NCI-H146 treated with DMSO at 0.1 percent for 48 hours (cell line): ENCODE data around the gene CTNNA3.
"Not testable (repeated sequence)": the region's sequence is repeated elsewhere in the genome, so short reads cannot be mapped to it uniquely, and the experiment has no call there.

Source experiments
- DNase-seq: peaks from one replicate; lab custom pipeline; 2025; ENCODE audit not compliant: unreplicated experiment; lab: John Stamatoyannopoulos, UW

Gene CTNNA3

DNA sequence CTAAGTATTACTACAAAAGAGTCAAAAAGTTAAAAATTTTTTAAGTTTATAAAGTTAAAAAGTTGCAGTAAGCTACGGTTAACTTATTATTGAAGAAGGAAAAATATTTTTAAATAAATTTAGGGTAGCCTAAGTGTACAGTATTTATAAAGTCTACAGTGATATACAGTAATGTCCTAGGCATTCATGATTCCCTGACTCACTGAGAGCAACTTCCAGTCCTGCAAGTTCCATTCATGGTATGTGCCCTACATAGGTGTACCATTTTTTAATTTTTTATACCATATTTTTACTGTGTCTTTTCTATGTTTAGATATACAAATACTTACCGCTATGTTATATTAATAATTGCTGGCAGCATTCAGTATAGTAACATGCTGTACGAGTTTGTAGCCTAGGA lies 92.3 kb downstream of the CTNNA3 start:
- no peak for DNase-seq

DNA sequence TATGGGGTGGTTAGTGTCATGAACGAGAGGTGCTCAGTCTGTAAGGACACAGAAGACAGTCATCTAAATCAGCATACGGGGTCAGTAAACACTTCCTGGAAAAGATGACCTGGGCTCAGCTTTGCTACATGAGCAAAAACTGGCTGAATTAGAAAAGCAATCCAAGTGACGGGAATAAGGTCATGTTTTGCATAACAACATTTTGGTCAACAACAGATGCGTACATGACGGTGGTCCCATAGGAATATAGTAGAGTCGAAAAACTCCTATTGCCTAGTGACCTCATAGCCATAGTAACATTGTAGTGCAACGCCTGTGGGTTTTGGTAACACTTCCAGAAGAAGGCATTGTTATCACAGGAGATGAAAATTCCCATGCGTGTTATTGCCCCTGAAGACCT lies 92.9 kb downstream of the CTNNA3 start:
- no peak for DNase-seq

DNA sequence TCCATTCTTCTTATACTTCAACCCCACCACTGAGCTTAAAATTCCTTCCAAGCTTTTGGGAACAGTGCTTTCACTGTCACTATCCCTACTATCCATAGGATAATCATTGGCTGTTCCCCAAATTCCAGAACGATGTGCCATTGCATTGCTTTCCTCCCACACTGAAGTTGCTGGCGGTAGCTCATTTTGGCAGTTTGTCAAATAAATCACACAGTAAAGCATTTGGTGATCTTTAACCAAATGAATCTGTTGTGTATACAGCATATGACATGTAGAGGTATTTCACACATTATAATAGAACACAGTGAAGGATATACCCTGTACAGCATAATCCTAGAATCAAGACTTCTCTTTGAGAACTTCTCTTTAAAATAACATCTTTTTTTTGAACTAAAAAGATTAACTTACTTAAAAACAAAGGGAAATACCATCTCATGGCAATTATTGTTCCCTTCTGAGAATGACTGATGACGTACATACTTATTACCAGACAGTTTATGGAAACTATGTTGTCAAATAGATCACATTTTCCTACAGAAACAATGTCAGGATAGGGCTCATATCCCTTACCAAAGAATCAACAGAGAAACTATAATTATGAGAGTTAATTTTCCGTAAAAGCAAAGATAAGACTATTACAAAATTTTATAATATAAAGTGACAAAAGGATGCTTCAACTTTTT lies 93.6 kb downstream of the CTNNA3 start:
- no peak for DNase-seq

DNA sequence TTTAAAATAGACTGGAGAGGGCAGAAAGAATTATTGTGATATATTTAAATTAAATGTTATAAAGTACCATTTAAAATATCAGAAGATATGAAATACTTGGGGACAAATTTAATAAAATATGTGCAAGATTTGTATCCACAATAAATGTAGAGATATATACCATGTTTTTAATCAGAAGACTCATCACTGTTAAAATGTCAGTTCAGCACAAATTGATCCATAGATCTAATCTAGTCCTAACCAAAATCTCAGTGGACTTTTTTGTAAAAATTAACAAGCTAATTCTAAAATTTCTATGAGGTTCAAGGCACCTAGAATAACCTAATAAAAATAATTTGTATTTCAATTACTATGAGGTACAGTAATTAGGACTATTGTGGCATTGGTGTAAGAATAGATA lies 96.4 kb downstream of the CTNNA3 start:
- no peak for DNase-seq

- DNase-seq = no peak
These were observed 99.4 kb downstream of the CTNNA3 start for GRCh38 chr10:67596641-67597040.

DNA sequence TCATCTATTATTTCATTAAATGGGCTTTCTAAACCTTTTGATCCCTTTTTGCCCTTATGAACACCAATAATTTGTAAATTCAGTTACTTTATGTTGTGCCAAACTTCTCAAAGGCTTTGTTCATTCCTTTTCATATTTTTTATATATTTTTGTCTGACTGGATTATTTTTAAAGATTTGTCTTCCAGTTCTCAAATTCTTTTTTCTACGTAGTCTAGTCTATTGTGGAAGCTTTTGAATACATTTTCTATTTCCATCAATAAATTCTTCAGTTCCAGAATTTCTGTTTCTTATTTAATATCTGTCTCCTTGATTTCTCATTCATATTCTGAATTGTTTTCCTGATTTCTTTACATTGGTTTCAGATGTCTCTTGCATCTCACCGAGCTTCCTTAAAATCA lies 108.2 kb downstream of the CTNNA3 start:
- no peak for DNase-seq

GRCh38 chr10:67575532-67575931 lies 120.5 kb downstream of the CTNNA3 start:
- DNase-seq = no peak

- DNase-seq = no peak
These were observed 122.5 kb downstream of the CTNNA3 start for GRCh38 chr10:67573484-67573883.

DNA sequence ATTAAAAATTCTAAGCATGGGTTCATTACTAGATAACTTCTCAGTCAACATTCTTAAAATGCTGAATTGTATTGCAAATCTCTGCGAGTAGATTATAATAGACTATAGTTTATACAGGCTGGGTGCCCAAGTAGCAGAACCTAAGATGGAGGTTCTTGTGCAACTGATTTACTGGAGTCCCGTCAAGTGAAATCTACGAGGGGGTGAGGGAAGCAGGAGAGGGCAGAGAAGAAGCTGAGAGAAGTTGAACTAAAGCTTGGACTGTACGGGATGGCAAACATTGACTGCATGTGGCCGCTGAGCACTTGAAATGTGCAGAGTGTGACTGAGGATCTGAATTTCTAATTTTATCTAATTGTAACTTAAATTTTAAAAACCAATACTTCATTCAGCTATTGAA lies 124.5 kb downstream of the CTNNA3 start:
- no peak for DNase-seq

GRCh38 chr10:67558311-67558710 lies 137.7 kb downstream of the CTNNA3 start:
- not testable (repeated sequence) for DNase-seq

DNA sequence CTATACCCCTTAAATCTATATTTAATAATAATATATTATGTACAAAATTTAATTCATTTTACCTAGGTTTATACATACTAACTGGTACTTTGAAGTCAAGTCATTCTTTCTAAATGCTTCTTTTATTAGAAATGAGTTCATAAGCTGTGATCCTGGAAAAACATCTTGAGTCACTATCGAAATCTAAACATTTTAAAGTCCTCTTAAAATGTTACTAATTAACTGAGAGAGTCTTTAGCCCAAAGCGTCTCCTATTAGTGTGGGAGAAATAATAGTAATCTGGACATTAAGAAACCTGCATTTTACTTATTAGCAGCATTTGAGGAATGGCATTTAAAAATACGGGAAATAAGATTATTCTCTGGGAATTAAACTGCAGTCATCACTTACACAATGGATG lies 142.7 kb downstream of the CTNNA3 start:
- no peak for DNase-seq

DNA sequence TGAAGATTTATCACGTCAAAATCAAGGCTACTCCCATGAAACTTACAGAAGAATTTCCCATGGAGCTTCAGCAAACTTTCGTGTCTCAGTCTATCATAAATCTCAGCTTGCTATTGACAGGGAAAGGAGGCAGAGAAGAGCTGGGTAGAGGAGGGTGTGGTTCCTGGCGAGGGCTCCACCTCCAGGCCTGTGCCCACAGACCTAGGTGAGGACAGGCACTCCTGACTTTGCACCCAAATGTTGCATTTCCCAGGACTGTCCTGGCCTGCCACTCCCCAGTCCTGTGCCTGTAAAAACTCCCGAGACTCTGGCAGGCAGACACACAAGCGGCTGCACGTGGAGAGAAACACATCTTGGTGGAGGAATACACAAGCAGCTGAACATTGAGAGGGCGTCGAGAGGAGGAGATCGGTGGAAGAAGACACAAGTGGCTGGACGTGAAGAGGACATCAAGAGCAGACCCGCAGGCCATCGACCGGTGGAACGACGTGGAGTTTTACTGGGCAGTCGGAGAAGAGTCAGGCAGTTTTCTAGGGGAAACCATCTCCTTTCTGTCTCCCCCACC lies 145.1 kb downstream of the CTNNA3 start:
- DNase-seq = no peak

DNA sequence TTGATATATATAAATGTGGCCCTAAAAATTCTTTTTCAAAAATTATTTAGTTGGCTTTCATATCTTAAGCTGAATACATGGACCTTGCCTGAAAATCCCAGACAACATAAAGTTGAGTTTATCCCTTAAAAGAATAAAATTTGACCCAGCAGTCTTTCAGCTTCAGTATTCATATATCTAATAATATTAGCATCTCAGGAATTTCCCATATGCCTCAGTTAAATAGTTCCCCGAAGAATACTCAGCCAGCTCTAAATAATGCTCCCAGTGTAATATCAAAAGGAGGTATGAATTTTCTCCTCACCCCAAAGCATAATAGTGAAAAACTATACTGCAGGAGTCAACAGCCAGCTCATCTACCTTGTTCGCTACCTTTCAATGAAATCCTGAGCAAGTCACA lies 145.9 kb downstream of the CTNNA3 start:
- no peak for DNase-seq

DNA sequence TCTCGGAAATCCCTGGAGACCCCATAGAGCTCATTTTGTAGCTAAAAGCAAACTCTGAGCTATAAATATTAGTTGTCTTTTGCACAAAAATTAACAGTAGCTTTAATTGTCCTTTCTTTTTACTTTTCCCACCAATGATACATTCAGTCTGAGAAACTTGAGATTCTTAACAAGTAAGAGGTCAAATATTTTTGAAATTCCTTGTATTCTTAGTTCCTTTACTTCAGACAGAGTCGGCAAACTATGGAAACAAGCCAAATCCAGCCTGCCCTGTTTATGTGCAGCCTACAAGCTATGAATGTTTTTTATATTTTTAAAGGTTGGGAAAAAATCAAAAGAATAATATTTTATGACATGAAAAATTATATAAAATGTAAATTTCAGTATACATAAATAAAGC lies 146.6 kb downstream of the CTNNA3 start:
- no peak for DNase-seq

- DNase-seq = no peak
These were observed 154.6 kb downstream of the CTNNA3 start for GRCh38 chr10:67541411-67541810.

GRCh38 chr10:67539312-67539711 lies 156.7 kb downstream of the CTNNA3 start:
- no peak for DNase-seq

DNA sequence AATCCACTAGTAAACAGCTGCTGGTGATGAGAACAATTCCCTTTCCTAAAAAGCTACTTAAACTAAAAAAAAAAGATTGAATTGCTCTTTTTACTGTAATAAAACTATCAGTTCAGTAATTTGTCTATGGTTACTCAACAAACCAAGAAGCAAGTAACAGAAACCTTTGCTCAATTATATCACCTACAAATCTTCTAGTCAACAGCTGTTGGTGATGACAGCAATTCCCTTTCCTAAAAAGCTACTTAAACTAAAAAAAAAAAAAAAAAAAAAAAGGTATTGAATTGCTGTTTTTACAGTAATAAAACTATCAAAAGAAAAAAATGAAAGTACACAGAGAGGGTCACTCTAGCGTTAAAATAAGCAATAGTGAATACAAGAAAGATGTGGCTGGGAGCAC lies 158.1 kb downstream of the CTNNA3 start:
- no peak for DNase-seq

DNA sequence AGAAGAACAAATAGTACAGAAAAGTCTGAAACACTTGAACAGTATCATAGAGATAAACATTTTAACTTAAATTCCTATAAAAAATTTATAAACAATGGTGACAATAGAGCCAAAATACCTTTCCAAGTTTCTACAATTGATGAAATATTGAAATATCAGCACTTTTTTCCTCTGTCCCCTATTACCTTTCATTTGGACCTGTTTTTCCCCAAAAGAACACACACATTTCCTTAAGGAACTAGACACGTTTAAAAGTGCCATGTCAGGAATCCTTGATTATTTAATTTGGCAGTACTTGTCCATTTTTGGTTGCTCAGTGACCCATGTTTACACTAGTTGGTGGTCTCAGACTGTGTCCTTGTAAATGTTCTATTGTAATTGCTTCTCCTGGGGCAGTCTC lies 162.6 kb downstream of the CTNNA3 start:
- no peak for DNase-seq

- DNase-seq = not testable (repeated sequence)
These were observed 165.0 kb downstream of the CTNNA3 start for GRCh38 chr10:67530990-67531389.

DNA sequence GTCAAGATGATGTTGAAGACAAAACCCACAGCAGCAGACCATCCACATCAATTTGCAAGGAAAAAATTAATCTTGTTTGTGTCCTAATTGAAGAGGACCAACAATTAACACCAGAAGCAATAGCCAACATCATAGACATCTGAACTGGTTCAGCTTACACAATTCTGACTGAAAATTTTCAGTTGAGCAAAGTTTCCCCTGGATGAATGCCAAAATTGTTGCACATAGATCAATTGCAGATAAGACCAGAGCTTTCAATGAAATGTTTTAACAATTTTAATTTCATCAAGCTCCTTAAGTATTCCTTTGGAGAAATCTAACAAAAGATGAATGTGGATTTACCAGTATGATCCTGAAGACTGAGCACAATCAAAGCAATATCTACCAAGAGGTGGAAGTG lies 168.6 kb downstream of the CTNNA3 start:
- DNase-seq = no peak

DNA sequence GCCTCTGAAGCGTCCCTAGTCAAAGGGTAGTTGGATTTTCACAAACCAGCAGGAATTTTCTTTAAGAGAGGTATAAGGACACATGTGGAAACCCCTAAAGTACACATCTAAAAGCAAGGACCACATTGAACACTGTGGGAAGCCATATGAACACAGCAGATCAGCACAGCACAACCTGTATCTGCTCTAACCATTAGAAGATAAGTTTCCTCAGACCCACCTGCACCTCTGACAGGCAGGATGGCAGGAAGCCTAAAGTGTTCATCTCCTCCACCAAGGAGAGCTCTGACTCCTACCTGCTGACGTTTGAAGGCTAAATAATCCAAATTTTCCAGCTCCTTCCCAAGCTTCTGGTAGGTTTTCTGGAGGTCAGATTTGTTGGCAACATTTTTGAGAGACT lies 174.4 kb downstream of the CTNNA3 start:
- DNase-seq = no peak

DNA sequence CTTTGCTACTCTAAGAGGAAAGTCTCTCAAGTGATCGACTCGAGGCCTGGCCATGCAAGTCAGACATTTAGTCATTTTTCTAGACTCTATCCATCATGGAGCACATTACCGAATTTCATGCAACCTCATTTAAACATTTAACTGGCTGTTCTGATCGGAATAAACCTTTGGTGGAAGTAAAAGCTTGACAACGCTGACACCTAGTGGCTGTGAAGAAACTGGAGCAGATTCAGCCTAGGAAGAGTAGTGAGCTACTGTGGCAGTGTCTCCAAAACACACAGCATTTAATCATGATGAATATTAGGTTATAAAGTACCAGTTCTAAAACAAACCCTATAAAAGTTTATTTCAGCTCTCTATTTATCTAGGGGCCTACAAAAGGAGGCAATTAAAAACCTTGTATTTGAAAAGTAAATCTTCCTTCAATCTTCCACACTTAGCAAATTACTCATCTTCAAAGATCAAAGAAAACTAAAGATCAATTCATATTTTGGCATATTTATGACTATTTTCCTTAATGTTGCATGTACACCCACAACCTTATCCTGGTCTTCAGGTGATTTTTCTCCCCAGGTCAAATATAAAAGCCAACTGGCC lies 175.0 kb downstream of the CTNNA3 start:
- peak; percentile 21 for DNase-seq

DNA sequence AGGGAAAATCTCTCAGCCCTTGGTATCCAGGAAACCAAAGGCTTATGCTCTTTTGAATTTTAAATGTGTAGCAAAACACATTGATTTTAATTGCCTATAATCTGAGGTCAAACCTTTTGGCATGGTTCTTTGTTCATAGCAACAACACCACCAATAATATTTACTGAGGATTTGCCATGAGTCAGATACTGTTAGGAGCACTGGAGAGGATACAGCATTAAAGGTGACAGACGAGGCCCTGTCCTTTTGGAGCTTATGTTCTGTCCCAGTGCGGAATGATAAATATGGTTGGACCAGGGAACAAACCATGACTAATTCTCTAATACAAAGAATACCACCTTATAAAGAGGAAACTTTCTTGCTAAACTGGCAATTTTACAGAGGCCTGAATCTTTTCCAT lies 176.6 kb downstream of the CTNNA3 start:
- no peak for DNase-seq
